Measurements from ENCODE around the gene FAM53B. TPM values are rescaled to one million over a fixed set of nuclear protein-coding genes. Genes with fewer than 3 reads are reported as not detected.

Gene FAM53B
- total RNA-seq, 1 experiment from 2014 or later: 9.8 TPM

DNA sequence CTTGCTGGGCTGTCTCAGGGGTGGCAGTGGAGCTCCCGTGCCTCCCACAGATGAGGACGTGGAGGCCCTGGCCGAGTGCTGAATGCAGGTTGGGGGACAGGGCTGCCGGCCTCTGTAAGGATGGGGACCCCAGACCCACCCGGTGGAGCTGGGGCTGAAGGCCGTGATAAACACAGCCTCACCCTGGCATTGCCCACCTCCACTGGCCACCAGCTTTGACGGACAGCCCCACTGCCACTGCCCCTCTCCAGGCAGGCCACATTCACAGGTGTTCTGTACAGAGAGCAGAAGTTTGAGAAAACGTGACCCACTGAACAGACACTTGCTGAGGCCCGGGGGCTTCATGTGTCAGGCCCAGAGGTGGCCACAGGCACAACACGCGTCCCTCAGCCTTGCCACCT is 156.4 kb downstream of the FAM53B start:
- Histone ChIP-seq H3F3A (ENCODE audit: insufficient read depth, low read depth) (no peaks in the 10 kb centered on the region), H3K4me1 (replicated peaks; ENCODE audit: insufficient read depth) (no peaks in the 10 kb centered on the region), H2AFZ (no peak overlapping the region), H3K36me3 (ENCODE audit: low read depth) (no peaks in the 10 kb centered on the region), H3K4me3 (no peak overlapping the region), H3K9me3 (ENCODE audit: insufficient read depth, low read depth) (no peaks in the 10 kb centered on the region), H4K20me1 (ENCODE audit: insufficient read depth) (no peaks in the 10 kb centered on the region; the same call in 1 of the 2 replicates), H3K27me3 (ENCODE audit: insufficient read depth, low read depth) (no peaks in the 10 kb centered on the region), H3K27ac (no peak overlapping the region), H3K4me2 (no peak overlapping the region), H3K9me2 (ENCODE audit: insufficient read depth) (no peaks in the 10 kb centered on the region), H3K79me2 (ENCODE audit: low read depth) (no peaks in the 10 kb centered on the region)
- ChIA-PET POLR2A (ENCODE audit: unreplicated experiment) (no interaction called here), CTCF (no interaction called here)
- intact Hi-C loops (cut with micrococcal nuclease; ENCODE audit: unreplicated experiment): no loop called here
- TF ChIP-seq EZH2 (IDR thresholded peaks at IDR 0.05; ENCODE audit: low read depth): no peak
- no peak for DNase-seq
- no TSS peak for BruUV-seq (replicated peaks)

DNA sequence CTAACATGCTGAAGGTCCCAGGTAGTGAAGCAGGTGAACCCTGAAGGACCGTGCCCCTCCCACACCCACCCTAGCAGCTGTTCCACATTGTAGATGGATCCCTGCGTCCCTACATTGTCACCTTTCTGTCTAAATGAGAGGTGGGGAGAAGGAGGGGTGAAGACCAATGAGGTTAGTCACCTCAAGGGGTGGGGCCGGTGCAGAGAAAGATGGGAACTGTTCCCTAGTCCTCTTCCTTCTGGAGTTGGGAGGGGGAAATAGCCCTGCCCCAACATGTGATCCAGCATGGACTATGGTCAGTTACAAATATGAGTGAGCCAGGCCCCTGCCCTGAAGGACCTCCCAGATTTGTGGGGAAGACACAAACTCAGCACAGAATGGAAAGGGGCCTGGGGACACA is 158.0 kb downstream of the FAM53B start:
- Histone ChIP-seq H4K20me1 (ENCODE audit: insufficient read depth) (no peaks in the 10 kb centered on the region), H3K9me3 (ENCODE audit: insufficient read depth, low read depth) (no peaks in the 10 kb centered on the region), H3K9me2 (ENCODE audit: insufficient read depth) (no peaks in the 10 kb centered on the region), H3K27ac (no peak overlapping the region), H2AFZ (no peak overlapping the region), H3K79me2 (ENCODE audit: low read depth) (no peaks in the 10 kb centered on the region), H3K4me3 (no peak overlapping the region), H3F3A (ENCODE audit: insufficient read depth, low read depth) (no peaks in the 10 kb centered on the region), H3K4me1 (replicated peaks; ENCODE audit: insufficient read depth) (no peaks in the 10 kb centered on the region), H3K27me3 (ENCODE audit: insufficient read depth, low read depth) (no peaks in the 10 kb centered on the region), H3K36me3 (ENCODE audit: low read depth) (no peaks in the 10 kb centered on the region), H3K4me2 (no peak overlapping the region)
- no peak for DNase-seq
- TF ChIP-seq, protein P1, sequence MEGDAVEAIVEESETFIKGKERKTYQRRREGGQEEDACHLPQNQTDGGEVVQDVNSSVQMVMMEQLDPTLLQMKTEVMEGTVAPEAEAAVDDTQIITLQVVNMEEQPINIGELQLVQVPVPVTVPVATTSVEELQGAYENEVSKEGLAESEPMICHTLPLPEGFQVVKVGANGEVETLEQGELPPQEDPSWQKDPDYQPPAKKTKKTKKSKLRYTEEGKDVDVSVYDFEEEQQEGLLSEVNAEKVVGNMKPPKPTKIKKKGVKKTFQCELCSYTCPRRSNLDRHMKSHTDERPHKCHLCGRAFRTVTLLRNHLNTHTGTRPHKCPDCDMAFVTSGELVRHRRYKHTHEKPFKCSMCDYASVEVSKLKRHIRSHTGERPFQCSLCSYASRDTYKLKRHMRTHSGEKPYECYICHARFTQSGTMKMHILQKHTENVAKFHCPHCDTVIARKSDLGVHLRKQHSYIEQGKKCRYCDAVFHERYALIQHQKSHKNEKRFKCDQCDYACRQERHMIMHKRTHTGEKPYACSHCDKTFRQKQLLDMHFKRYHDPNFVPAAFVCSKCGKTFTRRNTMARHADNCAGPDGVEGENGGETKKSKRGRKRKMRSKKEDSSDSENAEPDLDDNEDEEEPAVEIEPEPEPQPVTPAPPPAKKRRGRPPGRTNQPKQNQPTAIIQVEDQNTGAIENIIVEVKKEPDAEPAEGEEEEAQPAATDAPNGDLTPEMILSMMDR (conservative IDR thresholded peaks at IDR 0.05): no peak
- no peak for TF ChIP-seq EZH2 (IDR thresholded peaks at IDR 0.05; ENCODE audit: low read depth)
- no TSS peak for BruUV-seq (replicated peaks)
- CTCF ChIA-PET: no interaction called here
- intact Hi-C loops (cut with micrococcal nuclease; ENCODE audit: unreplicated experiment): no loop called here
- POLR2A ChIA-PET (ENCODE audit: unreplicated experiment): interaction anchor here (0.7 kb wide), 1 partner anchor 173 kb away, joined by 4 read pairs; no protein-coding TSS in a partner anchor

DNA sequence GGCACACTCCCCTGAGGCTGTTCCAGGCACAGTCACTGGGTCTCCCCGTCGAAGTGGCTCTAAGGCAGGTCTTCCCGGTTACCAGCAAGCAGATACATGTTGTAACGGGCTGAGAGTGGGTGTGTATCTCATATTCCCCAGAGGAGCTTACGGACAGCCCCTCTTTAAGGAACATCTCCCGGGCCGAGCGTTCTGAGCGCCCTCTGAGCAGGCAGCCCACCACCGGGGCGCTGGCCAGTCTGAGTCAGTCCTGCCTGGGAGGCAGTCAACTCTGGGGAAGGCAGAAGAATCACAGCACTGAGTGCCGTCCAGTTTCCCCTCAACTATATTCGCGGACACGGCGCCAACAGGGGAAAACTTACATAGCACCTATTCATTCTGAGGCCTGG is 165.2 kb downstream of the FAM53B start:
- Histone ChIP-seq H3F3A (ENCODE audit: insufficient read depth, low read depth) (no peaks in the 10 kb centered on the region), H3K79me2 (ENCODE audit: low read depth) (no peaks in the 10 kb centered on the region), H3K27me3 (ENCODE audit: insufficient read depth, low read depth) (no peaks in the 10 kb centered on the region), H4K20me1 (ENCODE audit: insufficient read depth) (no peaks in the 10 kb centered on the region), H2AFZ (no peak overlapping the region), H3K4me3 (no peak overlapping the region), H3K36me3 (ENCODE audit: low read depth) (no peaks in the 10 kb centered on the region), H3K9me3 (ENCODE audit: insufficient read depth, low read depth) (no peaks in the 10 kb centered on the region), H3K9me2 (ENCODE audit: insufficient read depth) (no peaks in the 10 kb centered on the region), H3K4me2 (no peak overlapping the region), H3K27ac (no peak overlapping the region), H3K4me1 (replicated peaks; ENCODE audit: insufficient read depth) (no peaks in the 10 kb centered on the region)
- BruUV-seq (replicated peaks): no TSS peak
- no peak for TF ChIP-seq EZH2 (IDR thresholded peaks at IDR 0.05; ENCODE audit: low read depth)
- TF ChIP-seq, protein P1 (conservative IDR thresholded peaks at IDR 0.05): no peak
- intact Hi-C loops (cut with micrococcal nuclease; ENCODE audit: unreplicated experiment): no loop called here
- no peak for DNase-seq
- POLR2A ChIA-PET (ENCODE audit: unreplicated experiment): no interaction called here
- CTCF ChIA-PET: interaction anchor here (0.6 kb wide), 1 partner anchor 23 kb away, joined by 13 read pairs; no protein-coding TSS in a partner anchor
